Endodermal cell (in vitro differentiated cells): ENCODE measurements around the gene LDAH. TPM values are rescaled to one million over a fixed set of nuclear protein-coding genes. Genes with fewer than 3 reads are reported as not detected.

Experiments used
- DNase-seq: peaks from one replicate; pipeline ENCODE4 v3.0.0-alpha.2; 2017
- H3K27ac ChIP-seq: 2 replicates; pipeline ENCODE4 v1.5.1; 2013; ENCODE audit warnings: mild to moderate bottlenecking, low read depth, low read length, moderate library complexity
- H3K27me3 ChIP-seq: 2 replicates; pipeline ENCODE4 v1.6.1; 2013; ENCODE audit warnings: mild to moderate bottlenecking, low read length, moderate library complexity; ENCODE audit not compliant: insufficient read depth, control insufficient read depth, poor library complexity, severe bottlenecking
- H3K36me3 ChIP-seq: 2 replicates; pipeline ENCODE4 v1.7.0; 2013; ENCODE audit warnings: mild to moderate bottlenecking, low read length, moderate library complexity; ENCODE audit not compliant: control insufficient read depth, insufficient read depth
- H3K4me1 ChIP-seq: one replicate; pipeline ENCODE4 v1.7.0; 2013; ENCODE audit warnings: low read length; ENCODE audit not compliant: control insufficient read depth, insufficient read depth
- H3K4me3 ChIP-seq: 2 replicates; pipeline ENCODE4 v1.5.1; 2013; ENCODE audit warnings: mild to moderate bottlenecking, low read length, moderate library complexity
- H3K9ac ChIP-seq: 2 replicates; pipeline ENCODE4 v1.6.1; 2013; ENCODE audit warnings: mild to moderate bottlenecking, low read length, moderate library complexity; ENCODE audit not compliant: poor library complexity, severe bottlenecking; ENCODE audit errors: extremely low read depth
- H3K9me3 ChIP-seq: 2 replicates; pipeline ENCODE4 v1.6.1; 2013; ENCODE audit warnings: mild to moderate bottlenecking, low read length, moderate library complexity; ENCODE audit not compliant: control insufficient read depth
- H3K27ac Mint-ChIP-seq: 2 replicates; pipeline ENCODE4 v1.8.0; 2020; ENCODE audit warnings: mixed read lengths
- H3K27me3 Mint-ChIP-seq: 2 replicates; pipeline ENCODE4 v1.8.0; 2021; ENCODE audit warnings: mild to moderate bottlenecking, mixed read lengths; ENCODE audit not compliant: insufficient read depth
- H3K36me3 Mint-ChIP-seq: 2 replicates; pipeline ENCODE4 v1.8.0; 2020; ENCODE audit warnings: low read depth, mixed read lengths
- H3K4me1 Mint-ChIP-seq: 2 replicates; pipeline ENCODE4 v1.8.0; 2020; ENCODE audit warnings: mixed read lengths
- H3K4me3 Mint-ChIP-seq: 2 replicates; pipeline ENCODE4 v1.8.0; 2020; ENCODE audit warnings: mild to moderate bottlenecking, moderate library complexity, mixed read lengths
- H3K9me3 Mint-ChIP-seq: 2 replicates; pipeline ENCODE4 v1.8.0; 2020; ENCODE audit warnings: mild to moderate bottlenecking, mixed read lengths
- WGBS, 2 experiments: methylation state at CpG; one replicate each; pipeline versions ENCODE4 v1.1.5 to v1.1.7; 2013; ENCODE audit warnings: missing lambda C conversion rate in 2 of 2, mixed read lengths in 1 of 2; ENCODE audit not compliant: insufficient coverage in 1 of 2, insufficient read length in 1 of 2; 5-methylcytosine and 5-hydroxymethylcytosine counted together
- total RNA-seq, 2 donors: library from RNA; stranded (reverse); fragmentation: NEBNext Ultra II Directional in 1 of 2; extraction: Animal tissue kit (Norgen Biotek cat#: 25700) in 1 of 2; gene quantifications; 2 replicates in 1 of 2; 3 replicates in 1 of 2; pipeline ENCODE4 v1.2.1, GENCODE V29; 2021
- TF ChIP-seq, protein P1 (sequence below): fragments of 200-600 bp; sonication (generic); conservative IDR thresholded peaks from 2 replicates; pipeline ENCODE4 v1.5.0; 2021; ENCODE audit warnings: antibody characterized with exemption, mild to moderate bottlenecking

LDAH gene
- total RNA-seq, 2 donors from 2014 or later, result 28.7 to 42.2 TPM

DNA sequence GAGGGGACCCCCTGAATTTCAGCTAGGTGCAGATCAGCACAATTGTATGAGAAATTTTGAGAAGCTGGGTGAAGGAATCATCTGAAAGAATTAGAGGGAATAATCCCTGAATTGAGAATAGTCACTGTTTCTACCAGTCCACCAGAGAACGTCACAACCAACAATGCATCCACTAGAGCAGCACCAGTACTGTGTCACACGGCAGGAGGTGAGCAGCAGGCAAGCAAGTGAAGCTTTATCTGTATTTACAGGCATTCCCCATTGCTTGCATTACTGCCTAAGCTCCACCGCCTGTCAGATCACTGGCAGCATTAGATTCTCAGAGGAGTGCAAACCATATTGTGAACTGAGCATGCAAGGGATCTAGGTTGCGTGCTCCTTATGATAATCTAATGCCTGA is 115.3 kb downstream of the LDAH start:
- H3K27me3 ChIP-seq, result no peaks in the 10 kb centered on the region
- H3K36me3 ChIP-seq, result peaks cover 7% of the 10 kb centered on the region
- peak overlapping the region; percentile 32 for H3K27ac Mint-ChIP-seq
- peaks cover 13% of the 10 kb centered on the region for H3K9me3 Mint-ChIP-seq
- H3K36me3 Mint-ChIP-seq, result peaks cover 14% of the 10 kb centered on the region
- H3K4me1 Mint-ChIP-seq, result peaks cover 18% of the 10 kb centered on the region
- TF ChIP-seq, protein P1, sequence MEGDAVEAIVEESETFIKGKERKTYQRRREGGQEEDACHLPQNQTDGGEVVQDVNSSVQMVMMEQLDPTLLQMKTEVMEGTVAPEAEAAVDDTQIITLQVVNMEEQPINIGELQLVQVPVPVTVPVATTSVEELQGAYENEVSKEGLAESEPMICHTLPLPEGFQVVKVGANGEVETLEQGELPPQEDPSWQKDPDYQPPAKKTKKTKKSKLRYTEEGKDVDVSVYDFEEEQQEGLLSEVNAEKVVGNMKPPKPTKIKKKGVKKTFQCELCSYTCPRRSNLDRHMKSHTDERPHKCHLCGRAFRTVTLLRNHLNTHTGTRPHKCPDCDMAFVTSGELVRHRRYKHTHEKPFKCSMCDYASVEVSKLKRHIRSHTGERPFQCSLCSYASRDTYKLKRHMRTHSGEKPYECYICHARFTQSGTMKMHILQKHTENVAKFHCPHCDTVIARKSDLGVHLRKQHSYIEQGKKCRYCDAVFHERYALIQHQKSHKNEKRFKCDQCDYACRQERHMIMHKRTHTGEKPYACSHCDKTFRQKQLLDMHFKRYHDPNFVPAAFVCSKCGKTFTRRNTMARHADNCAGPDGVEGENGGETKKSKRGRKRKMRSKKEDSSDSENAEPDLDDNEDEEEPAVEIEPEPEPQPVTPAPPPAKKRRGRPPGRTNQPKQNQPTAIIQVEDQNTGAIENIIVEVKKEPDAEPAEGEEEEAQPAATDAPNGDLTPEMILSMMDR, result no peak
- peaks cover 5% of the 10 kb centered on the region for H3K9me3 ChIP-seq
- peak; percentile 66 for DNase-seq
- no peak overlapping the region for H3K27ac ChIP-seq
- 66 to 70% methylated on average over 3 to 4 of the region's 4 CpGs for WGBS, 2 experiments
- no peak overlapping the region for H3K4me3 Mint-ChIP-seq
- no peaks in the 10 kb centered on the region for H3K4me1 ChIP-seq
- no peak overlapping the region for H3K9ac ChIP-seq
- no peaks in the 10 kb centered on the region for H3K27me3 Mint-ChIP-seq
- peak overlapping the region; percentile 37 for H3K4me3 ChIP-seq

DNA sequence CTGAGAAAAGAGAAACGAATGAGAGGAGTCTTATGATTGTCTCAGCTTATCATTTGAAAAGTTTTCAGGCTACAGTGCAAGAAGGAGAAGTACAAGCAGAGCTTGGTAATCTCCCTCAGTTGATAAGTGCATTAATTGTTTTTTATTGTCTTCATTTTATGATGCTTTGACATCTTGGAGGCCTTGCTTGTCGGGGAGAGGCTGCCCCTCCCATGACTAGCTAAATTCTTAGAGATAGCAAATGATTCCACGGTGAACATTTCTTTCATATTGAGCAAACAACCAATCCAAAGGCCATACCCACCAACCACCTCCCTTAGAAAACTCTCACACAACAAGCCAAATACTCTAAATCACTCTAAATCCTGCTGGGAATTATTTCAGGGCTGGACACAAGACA is 116.1 kb downstream of the LDAH start:
- DNase-seq, result no peak
- Mint-ChIP-seq H3K36me3 (peaks cover 9% of the 10 kb centered on the region), H3K4me3 (no peak overlapping the region), H3K9me3 (peaks cover 11% of the 10 kb centered on the region), H3K4me1 (peaks cover 18% of the 10 kb centered on the region), H3K27me3 (no peaks in the 10 kb centered on the region), H3K27ac (no peak overlapping the region)
- 88 to 93% methylated on average over 1 to 3 of the region's 3 CpGs for WGBS, 2 experiments
- no peaks in the 10 kb centered on the region for H3K4me1 ChIP-seq
- H3K4me3 ChIP-seq, result peak overlapping the region; percentile 37
- peaks cover 5% of the 10 kb centered on the region for H3K9me3 ChIP-seq
- no peaks in the 10 kb centered on the region for H3K27me3 ChIP-seq
- H3K36me3 ChIP-seq, result peaks cover 7% of the 10 kb centered on the region
- TF ChIP-seq, protein P1, result no peak
- H3K27ac ChIP-seq, result no peak overlapping the region
- no peak overlapping the region for H3K9ac ChIP-seq

DNA sequence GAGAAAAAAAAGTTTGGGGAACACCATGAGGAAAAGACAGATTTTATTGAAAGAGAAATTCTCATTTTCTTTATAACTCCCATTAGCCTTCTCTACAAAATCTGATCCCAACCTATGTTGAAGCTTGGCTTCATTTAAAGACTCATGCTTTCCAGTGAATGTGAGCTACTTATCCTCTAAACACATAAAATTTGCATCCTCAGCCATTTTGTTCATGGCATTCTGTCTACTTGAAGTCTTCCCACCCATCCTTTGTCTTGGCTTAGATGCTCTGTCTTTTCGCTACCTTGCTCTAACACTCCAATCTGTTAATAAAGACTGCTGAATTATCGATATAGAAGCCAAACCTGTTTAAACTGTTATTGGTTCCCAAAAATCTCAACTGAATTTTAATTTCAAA is 116.7 kb downstream of the LDAH start:
- H3K27me3 Mint-ChIP-seq, result no peaks in the 10 kb centered on the region
- peaks cover 5% of the 10 kb centered on the region for H3K9me3 Mint-ChIP-seq
- Histone ChIP-seq H3K9me3 (peaks cover 5% of the 10 kb centered on the region), H3K36me3 (peaks cover 7% of the 10 kb centered on the region), H3K4me3 (no peak overlapping the region), H3K27me3 (no peaks in the 10 kb centered on the region), H3K4me1 (no peaks in the 10 kb centered on the region), H3K27ac (no peak overlapping the region), H3K9ac (no peak overlapping the region)
- H3K4me3 Mint-ChIP-seq, result no peak overlapping the region
- TF ChIP-seq, protein P1, result no peak
- no peak for DNase-seq
- H3K36me3 Mint-ChIP-seq, result peaks cover 5% of the 10 kb centered on the region
- 92 to 99% methylated on average over 2 of the region's 2 CpGs for WGBS, 2 experiments
- peaks cover 18% of the 10 kb centered on the region for H3K4me1 Mint-ChIP-seq
- no peak overlapping the region for H3K27ac Mint-ChIP-seq
